Purkinje cell (primary cell): Measurements from ENCODE around the gene THPO. TPM values are rescaled to one million over a fixed set of nuclear protein-coding genes. Genes with fewer than 3 reads are reported as not detected.

ENCODE experiments used
- polyA plus RNA-seq: library from polyadenylated mRNA; unstranded; fragments of >200 nt; fragmentation: Nextera tagmentation; gene quantifications from 2 replicates; pipeline ENCODE4 v1.2.1, GENCODE V29; 2014

THPO gene
- polyA plus RNA-seq: 1.4 TPM in 1 of 2 replicates, not detected in the other

GRCh38 chr3:184377882-184378445 lies at the start of gene THPO:
THPO (minus strand) TSS chr3:184378207; CDS start chr3:184376259, 1,948 bp downstream.

GRCh38 chr3:184379358-184380184 lies 1.6 kb upstream of the THPO start, which contains the start of gene CHRD:
CHRD (plus strand) TSS chr3:184380054; CDS start chr3:184380319, 265 bp downstream.

GRCh38 chr3:184361532-184361931 lies 16.5 kb downstream of the THPO start, which contains the start of the genes CLCN2 and POLR2H:
CLCN2 (minus strand) TSS chr3:184361605; CDS start chr3:184361479, 126 bp downstream.
POLR2H (plus strand) TSS chr3:184361710; CDS start chr3:184363493, 1,783 bp downstream.

GRCh38 chr3:184337399-184337714 lies 40.6 kb downstream of the THPO start, which contains the start of gene FAM131A:
FAM131A (plus strand) TSS chr3:184337600; CDS start chr3:184337631, 31 bp downstream.

Other genes starting within 250 kb of the THPO start
- 18.7 and 30.0 TPM in 2 replicates for gene EIF2B5, start 242.8 kb downstream of the THPO start, polyA plus RNA-seq
- gene DVL3, start 222.8 kb downstream of the THPO start, polyA plus RNA-seq: 2.8 and 3.7 TPM in 2 replicates
- gene AP2M1, start 203.4 kb downstream of the THPO start, polyA plus RNA-seq: 245 and 317 TPM in 2 replicates
- gene ABCF3, start 192.0 kb downstream of the THPO start, polyA plus RNA-seq: 36.2 and 42.7 TPM in 2 replicates
- gene VWA5B2, start 148.6 kb downstream of the THPO start, polyA plus RNA-seq: 0.89 and 2.1 TPM in 2 replicates
- gene ALG3, start 129.2 kb downstream of the THPO start, polyA plus RNA-seq: 19.4 and 34.3 TPM in 2 replicates
- gene EEF1AKMT4, start 128.5 kb downstream of the THPO start, polyA plus RNA-seq: 2.5 and 3.6 TPM in 2 replicates
- 27.7 and 48.7 TPM in 2 replicates for gene CAMK2N2, start 116.7 kb downstream of the THPO start, polyA plus RNA-seq
- 1.2 and 3.1 TPM in 2 replicates for gene ECE2, start 102.2 kb downstream of the THPO start, polyA plus RNA-seq
- gene PSMD2, start 79.0 kb downstream of the THPO start, polyA plus RNA-seq: 83.9 and 152 TPM in 2 replicates
- gene EIF4G1, start 63.6 kb downstream of the THPO start, polyA plus RNA-seq: 47.4 and 73.4 TPM in 2 replicates
- gene FAM131A, start 40.6 kb downstream of the THPO start, polyA plus RNA-seq: 3.1 and 10.4 TPM in 2 replicates
- gene CLCN2, start 16.6 kb downstream of the THPO start, polyA plus RNA-seq: 0.71 and 2.6 TPM in 2 replicates
- 49.1 and 108 TPM in 2 replicates for gene POLR2H, start 16.5 kb downstream of the THPO start, polyA plus RNA-seq
- gene CHRD, start 1.8 kb upstream of the THPO start, polyA plus RNA-seq: 0.69 TPM in 1 of 2 replicates, not detected in the other
- gene EPHB3, start 183.6 kb upstream of the THPO start, polyA plus RNA-seq: 0.05 and 0.20 TPM in 2 replicates